Activated naive CD4-positive, alpha-beta T cell treated with anti-CD3 and anti-CD28 coated beads, Interleukin-2, amount 10 ng/mL, durations not matched to agents 7 days and 5 days (primary cell): ENCODE measurements around the gene MIS18A.
"Not testable (repeated sequence)": the region's sequence is repeated elsewhere in the genome, so short reads cannot be mapped to it uniquely, and the experiment has no call there.

Source experiments
- CTCF ChIA-PET: fragments of 350-600 bp; sonication (Branson Sonifier 250); formaldehyde crosslinking; loops from one replicate; lab custom pipeline; 2021; ENCODE audit warnings: antibody characterized with exemption; lab: Charles Lee
- DNase-seq: peaks from one replicate; pipeline ENCODE4 v3.0.0-alpha.2; 2020
- H3K27ac Mint-ChIP-seq: one replicate; pipeline ENCODE4 v1.8.0; 2021; ENCODE audit warnings: mild to moderate bottlenecking, moderate library complexity, mixed read lengths
- H3K27me3 Mint-ChIP-seq: one replicate; pipeline ENCODE4 v1.8.0; 2021; ENCODE audit warnings: mild to moderate bottlenecking, mixed read lengths
- H3K36me3 Mint-ChIP-seq: one replicate; pipeline ENCODE4 v1.8.0; 2021; ENCODE audit warnings: mixed read lengths
- H3K4me1 Mint-ChIP-seq: one replicate; pipeline ENCODE4 v1.8.0; 2021; ENCODE audit warnings: mixed read lengths
- H3K4me3 Mint-ChIP-seq: one replicate; pipeline ENCODE4 v1.8.0; 2021; ENCODE audit warnings: mild to moderate bottlenecking, moderate library complexity, mixed read lengths
- H3K9me3 Mint-ChIP-seq: one replicate; pipeline ENCODE4 v1.8.0; 2021; ENCODE audit warnings: mixed read lengths

The MIS18A gene

DNA sequence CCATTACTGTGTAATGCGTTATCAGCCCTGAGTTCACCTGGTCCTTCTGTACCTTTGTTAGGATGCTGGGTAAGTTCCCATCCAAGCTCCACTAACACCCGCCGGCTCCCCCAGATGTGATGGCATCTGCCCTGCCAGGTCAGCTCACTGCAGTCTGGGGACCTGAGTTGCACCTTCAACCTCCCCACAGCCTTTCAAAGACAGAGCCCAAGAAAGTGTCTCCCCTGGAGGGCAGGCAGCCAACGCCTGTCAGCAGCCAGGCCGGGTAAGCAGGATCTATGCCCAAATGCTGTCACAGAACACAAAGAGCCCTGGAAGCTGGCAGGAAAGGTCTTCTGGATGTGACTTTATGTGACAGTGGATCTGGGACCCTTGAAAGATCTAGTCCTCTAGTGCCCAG, 33.5 kb upstream of the MIS18A start:
- no peak for DNase-seq
- CTCF ChIA-PET, result no interaction called here
- Mint-ChIP-seq H3K27me3 (no peaks in the 10 kb centered on the region), H3K9me3 (no peaks in the 10 kb centered on the region), H3K36me3 (peaks cover 17% of the 10 kb centered on the region), H3K27ac (no peak overlapping the region), H3K4me1 (peaks cover 3% of the 10 kb centered on the region), H3K4me3 (no peak overlapping the region)

DNA sequence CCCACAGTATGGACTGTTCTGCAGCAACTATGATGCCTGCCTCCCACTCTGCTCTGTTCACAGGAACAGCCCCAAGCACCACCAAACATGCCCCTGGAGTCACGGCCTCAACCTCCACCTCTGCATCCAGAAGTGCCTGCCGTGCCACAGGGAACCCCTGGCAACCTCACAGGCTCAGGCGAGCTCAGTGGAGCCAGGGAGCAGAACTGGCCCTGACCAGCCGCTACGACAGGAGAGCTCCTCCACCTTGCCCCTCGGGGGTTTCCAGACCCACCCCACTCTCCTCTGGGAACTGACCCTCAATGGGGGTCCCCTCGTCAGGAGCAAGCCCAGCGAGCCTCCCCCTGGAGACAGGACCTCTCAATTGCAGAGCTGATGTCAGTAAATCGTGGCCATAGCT, 32.8 kb upstream of the MIS18A start:
- Mint-ChIP-seq H3K9me3 (no peaks in the 10 kb centered on the region), H3K27ac (no peak overlapping the region), H3K36me3 (peaks cover 14% of the 10 kb centered on the region), H3K4me1 (peaks cover 3% of the 10 kb centered on the region), H3K4me3 (no peak overlapping the region), H3K27me3 (no peaks in the 10 kb centered on the region)
- no peak for DNase-seq
- CTCF ChIA-PET, result no interaction called here

GRCh38 chr21:32310976-32311375, 32.1 kb upstream of the MIS18A start:
- H3K27me3 Mint-ChIP-seq, H3K4me3 Mint-ChIP-seq, DNase-seq, H3K27ac Mint-ChIP-seq, CTCF ChIA-PET, H3K4me1 Mint-ChIP-seq, H3K9me3 Mint-ChIP-seq: not testable (repeated sequence)
- peaks cover 14% of the 10 kb centered on the region for H3K36me3 Mint-ChIP-seq

GRCh38 chr21:32309906-32310460, 31.1 kb upstream of the MIS18A start:
- CTCF ChIA-PET, result no interaction called here
- Mint-ChIP-seq H3K4me1 (peaks cover 3% of the 10 kb centered on the region), H3K36me3 (peaks cover 14% of the 10 kb centered on the region), H3K27ac (no peak overlapping the region), H3K9me3 (no peaks in the 10 kb centered on the region), H3K4me3 (no peak overlapping the region), H3K27me3 (no peaks in the 10 kb centered on the region)
- DNase-seq, result no peak

GRCh38 chr21:32308696-32309095, 29.8 kb upstream of the MIS18A start:
- CTCF ChIA-PET, result no interaction called here
- H3K36me3 Mint-ChIP-seq, result peaks cover 12% of the 10 kb centered on the region

DNA sequence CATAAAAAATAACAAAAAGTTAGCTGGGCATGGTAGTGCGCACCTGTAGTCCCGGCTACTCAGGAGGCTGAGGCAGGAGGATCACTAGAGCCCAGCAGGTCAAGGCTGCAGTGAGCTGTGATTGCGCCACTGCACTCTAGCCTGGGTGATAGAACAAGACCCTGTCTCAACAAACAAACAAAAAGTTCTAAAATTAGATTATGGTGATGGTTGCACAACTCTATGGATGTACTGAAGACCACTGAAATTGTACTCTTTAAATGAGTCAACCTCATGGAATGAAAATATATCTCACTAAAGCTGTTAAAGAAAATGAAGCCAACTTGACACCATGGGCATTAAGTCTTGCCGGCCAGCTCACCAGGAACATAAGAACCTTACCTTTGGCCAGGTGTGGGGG, 28.9 kb upstream of the MIS18A start:
- no peaks in the 10 kb centered on the region for H3K9me3 Mint-ChIP-seq
- DNase-seq, result no peak
- H3K4me3 Mint-ChIP-seq, result no peak overlapping the region
- H3K36me3 Mint-ChIP-seq, result peaks cover 12% of the 10 kb centered on the region
- peaks cover 3% of the 10 kb centered on the region for H3K4me1 Mint-ChIP-seq
- no peak overlapping the region for H3K27ac Mint-ChIP-seq
- CTCF ChIA-PET, result no interaction called here
- no peaks in the 10 kb centered on the region for H3K27me3 Mint-ChIP-seq

More at GRCh38 chr21:32308696-32309095, 29.8 kb upstream of the MIS18A start:
- H3K4me1 Mint-ChIP-seq, result peaks cover 3% of the 10 kb centered on the region
- H3K27ac Mint-ChIP-seq, result no peak overlapping the region
- no peak for DNase-seq
- H3K4me3 Mint-ChIP-seq, result no peak overlapping the region
- no peaks in the 10 kb centered on the region for H3K27me3 Mint-ChIP-seq
- H3K9me3 Mint-ChIP-seq, result no peaks in the 10 kb centered on the region

DNA sequence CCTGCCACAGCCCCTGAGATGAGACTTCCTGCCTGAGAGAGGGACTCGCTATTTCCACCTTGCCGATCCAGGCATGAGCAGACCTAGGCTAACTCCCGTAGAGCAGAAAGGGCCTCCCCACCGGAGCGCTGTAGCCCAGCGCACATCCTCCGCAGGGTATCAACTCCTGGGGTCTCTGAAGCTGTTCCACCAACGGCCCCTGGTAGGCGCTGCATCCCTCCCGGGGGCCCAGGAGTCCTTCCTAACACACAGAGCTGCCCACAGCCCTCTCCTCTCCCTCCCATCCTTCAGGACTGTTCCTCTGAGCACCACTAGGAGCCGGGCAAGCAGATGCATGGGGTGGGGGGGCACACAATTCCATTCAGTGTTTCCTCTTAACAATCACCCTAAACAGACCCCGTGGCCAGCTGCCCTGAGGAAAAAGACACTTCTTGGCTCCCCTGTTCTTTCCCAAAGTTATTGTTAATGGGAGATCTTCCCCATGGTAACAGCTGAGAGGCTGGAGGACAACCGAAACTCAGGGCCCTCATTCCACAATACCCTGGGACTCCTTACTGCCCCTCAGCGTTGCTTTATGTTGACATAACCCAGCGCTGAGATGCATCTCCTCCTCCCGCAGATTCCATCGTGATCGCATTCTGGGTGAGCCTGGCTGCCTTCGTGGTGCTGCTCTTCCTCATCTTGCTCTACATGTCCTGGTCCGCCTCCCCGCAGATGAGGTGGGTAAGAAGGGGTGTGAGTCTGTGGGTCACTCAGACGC, 27.4 kb upstream of the MIS18A start:
- peaks cover 3% of the 10 kb centered on the region for H3K36me3 Mint-ChIP-seq
- no peak overlapping the region for H3K4me3 Mint-ChIP-seq
- H3K27ac Mint-ChIP-seq, result no peak overlapping the region

DNA sequence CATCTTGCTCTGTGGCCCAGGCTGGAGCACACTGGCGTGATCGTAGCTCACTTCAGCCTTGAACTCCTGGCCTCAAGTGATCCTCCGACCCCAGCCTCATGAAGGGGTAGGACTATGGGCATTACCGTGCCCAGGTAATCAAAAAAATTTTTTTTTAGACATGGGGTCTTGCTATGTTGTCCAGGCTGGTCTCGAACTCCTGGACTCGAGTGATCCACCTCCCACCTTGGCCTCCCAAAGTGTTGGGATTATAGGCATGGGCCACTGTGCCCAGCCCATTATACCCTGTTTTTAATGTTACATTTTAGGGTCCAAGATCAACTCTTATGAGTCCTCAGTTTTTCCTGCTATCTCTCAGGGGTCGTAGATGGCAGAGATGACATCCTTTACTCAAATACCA, 26.1 kb upstream of the MIS18A start:
- Mint-ChIP-seq H3K27ac (no peak overlapping the region), H3K27me3 (no peaks in the 10 kb centered on the region), H3K9me3 (no peaks in the 10 kb centered on the region), H3K36me3 (peaks cover 3% of the 10 kb centered on the region), H3K4me3 (no peak overlapping the region), H3K4me1 (no peaks in the 10 kb centered on the region)
- no peak for DNase-seq
- CTCF ChIA-PET, result no interaction called here

More for the DNA sequence above, 27.4 kb upstream of the MIS18A start:
- peaks cover 3% of the 10 kb centered on the region for H3K4me1 Mint-ChIP-seq
- CTCF ChIA-PET, result no interaction called here
- no peaks in the 10 kb centered on the region for H3K9me3 Mint-ChIP-seq
- no peak for DNase-seq
- H3K27me3 Mint-ChIP-seq, result no peaks in the 10 kb centered on the region

- H3K4me1 Mint-ChIP-seq, result no peaks in the 10 kb centered on the region
- H3K27me3 Mint-ChIP-seq, result no peaks in the 10 kb centered on the region
- CTCF ChIA-PET, result no interaction called here
- H3K4me3 Mint-ChIP-seq, result no peak overlapping the region
- no peaks in the 10 kb centered on the region for H3K9me3 Mint-ChIP-seq
- DNase-seq, result no peak
- no peaks in the 10 kb centered on the region for H3K36me3 Mint-ChIP-seq
- no peak overlapping the region for H3K27ac Mint-ChIP-seq
Observed at GRCh38 chr21:32303385-32303784, 24.5 kb upstream of the MIS18A start.

DNA sequence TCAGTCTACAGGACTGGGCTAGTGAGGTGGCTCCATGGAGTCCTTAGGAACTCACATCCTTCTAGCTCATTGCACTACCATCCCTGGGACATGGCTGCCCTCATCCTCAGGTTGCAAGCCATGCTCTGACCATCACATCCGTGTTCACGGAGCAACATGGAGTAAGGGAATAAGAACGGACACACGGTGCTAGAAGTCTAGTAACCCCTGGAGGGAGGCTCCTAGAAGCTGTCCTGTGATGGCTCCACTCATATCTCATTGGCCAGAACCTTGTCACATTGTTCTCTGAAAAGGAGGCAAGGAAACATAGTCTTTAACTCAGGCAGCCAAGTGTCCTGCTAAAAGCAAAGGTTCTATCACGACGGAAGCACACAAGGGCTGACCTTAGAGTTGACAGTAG, 23.7 kb upstream of the MIS18A start:
- Mint-ChIP-seq H3K4me3 (no peak overlapping the region), H3K27me3 (no peaks in the 10 kb centered on the region), H3K36me3 (no peaks in the 10 kb centered on the region), H3K27ac (no peak overlapping the region), H3K9me3 (no peaks in the 10 kb centered on the region), H3K4me1 (no peaks in the 10 kb centered on the region)
- DNase-seq, result no peak
- CTCF ChIA-PET, result no interaction called here

- no peaks in the 10 kb centered on the region for H3K9me3 Mint-ChIP-seq
- CTCF ChIA-PET, result no interaction called here
- H3K27ac Mint-ChIP-seq, result no peak overlapping the region
- H3K36me3 Mint-ChIP-seq, result no peaks in the 10 kb centered on the region
- no peaks in the 10 kb centered on the region for H3K4me1 Mint-ChIP-seq
- H3K27me3 Mint-ChIP-seq, result no peaks in the 10 kb centered on the region
- no peak overlapping the region for H3K4me3 Mint-ChIP-seq
- no peak for DNase-seq
Observed at GRCh38 chr21:32301596-32301995, 22.7 kb upstream of the MIS18A start.

DNA sequence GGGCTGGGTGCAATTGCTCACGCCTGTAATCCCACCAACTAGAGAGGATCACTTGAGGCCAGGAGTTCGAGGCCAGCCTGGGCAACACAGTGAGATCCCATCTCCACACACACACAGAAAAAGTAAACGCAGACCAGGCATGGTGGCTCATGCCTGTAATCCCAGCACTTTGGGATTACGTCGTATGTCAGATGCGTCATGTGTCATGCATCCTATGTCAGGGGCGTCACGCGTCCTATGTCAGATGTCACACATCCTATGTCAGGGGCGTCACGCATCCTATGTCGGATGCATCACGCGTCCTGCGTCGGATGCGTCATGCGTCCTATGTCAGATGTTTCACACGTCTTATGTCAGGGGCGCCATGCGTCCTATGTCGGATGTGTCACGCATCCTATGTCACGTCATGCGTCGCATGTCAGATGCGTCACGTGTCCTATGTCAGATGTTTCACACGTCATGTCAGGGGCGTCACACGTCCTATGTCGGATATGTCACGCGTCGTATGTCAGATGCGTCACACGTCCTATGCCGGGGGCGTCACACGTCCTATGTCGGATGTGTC, 21.4 kb upstream of the MIS18A start:
- Mint-ChIP-seq H3K27ac (no peak overlapping the region), H3K36me3 (no peaks in the 10 kb centered on the region), H3K4me1 (no peaks in the 10 kb centered on the region), H3K9me3 (no peaks in the 10 kb centered on the region), H3K4me3 (no peak overlapping the region), H3K27me3 (no peaks in the 10 kb centered on the region)
- CTCF ChIA-PET, result no interaction called here
- no peak for DNase-seq

- CTCF ChIA-PET, result no interaction called here
- H3K27me3 Mint-ChIP-seq, result no peaks in the 10 kb centered on the region
- H3K9me3 Mint-ChIP-seq, result no peaks in the 10 kb centered on the region
- DNase-seq, result no peak
- no peak overlapping the region for H3K4me3 Mint-ChIP-seq
- H3K4me1 Mint-ChIP-seq, result no peaks in the 10 kb centered on the region
- no peak overlapping the region for H3K27ac Mint-ChIP-seq
- no peaks in the 10 kb centered on the region for H3K36me3 Mint-ChIP-seq
Observed at GRCh38 chr21:32299695-32300094, 20.8 kb upstream of the MIS18A start.

GRCh38 chr21:32298658-32299081, 19.8 kb upstream of the MIS18A start, which contains the start of gene MRAP:
MRAP (plus strand) TSS chr21:32298855; CDS start chr21:32298972, 117 bp downstream.
- no peak within 1 kb of the TSS for H3K4me3 Mint-ChIP-seq
- no peak within 1 kb of the TSS for H3K27ac Mint-ChIP-seq
- CTCF ChIA-PET, result no interaction called here
- H3K4me1 Mint-ChIP-seq, result no peaks in the 10 kb centered on the region
- no peaks in the 10 kb centered on the region for H3K27me3 Mint-ChIP-seq
- DNase-seq, result no peak
- H3K9me3 Mint-ChIP-seq, result no peaks in the 10 kb centered on the region
- H3K36me3 Mint-ChIP-seq, result no peaks in the 10 kb centered on the region

DNA sequence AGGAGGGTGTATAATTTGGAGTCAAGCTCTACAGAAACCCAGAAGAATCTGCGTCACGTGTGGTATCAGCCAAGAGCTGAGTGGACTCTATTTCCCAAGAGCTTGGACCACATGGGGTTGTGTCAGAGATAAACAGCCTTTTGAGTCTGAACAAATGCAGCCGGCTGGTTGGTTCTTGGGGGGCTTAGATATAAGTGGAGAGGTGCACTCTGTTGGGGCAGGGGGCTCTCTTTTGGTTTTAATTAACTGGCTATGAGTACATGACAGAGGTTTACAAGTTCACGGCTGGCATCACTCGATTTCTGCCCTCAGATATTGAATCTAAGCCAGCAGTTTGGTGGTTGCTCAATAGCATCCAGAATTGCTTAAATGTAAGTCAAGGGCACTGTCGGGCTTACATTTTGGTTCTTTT, 19.3 kb upstream of the MIS18A start:
- no peaks in the 10 kb centered on the region for H3K36me3 Mint-ChIP-seq
- no peak for DNase-seq
- no peaks in the 10 kb centered on the region for H3K9me3 Mint-ChIP-seq
- no peak overlapping the region for H3K4me3 Mint-ChIP-seq
- CTCF ChIA-PET, result no interaction called here
- no peaks in the 10 kb centered on the region for H3K27me3 Mint-ChIP-seq
- no peaks in the 10 kb centered on the region for H3K4me1 Mint-ChIP-seq
- no peak overlapping the region for H3K27ac Mint-ChIP-seq
